Mesothelial cell of epicardium (in vitro differentiated cells): ENCODE data around the gene FBXO41. TPM values are rescaled to one million over a fixed set of nuclear protein-coding genes. Genes with fewer than 3 reads are reported as not detected.

Experiments used
- DNase-seq, 2 experiments: peaks; one replicate each; pipeline ENCODE4 v3.0.0; 2021; ENCODE audit warnings: low spot score in 2 of 2; ENCODE audit not compliant: unreplicated experiment in 2 of 2
- H3K27ac Mint-ChIP-seq: 2 replicates; pipeline ENCODE4 v1.8.0; 2021; ENCODE audit warnings: mixed read lengths
- H3K27me3 Mint-ChIP-seq: 2 replicates; pipeline ENCODE4 v1.8.0; 2021; ENCODE audit warnings: low read depth, mixed read lengths
- H3K36me3 Mint-ChIP-seq: 2 replicates; pipeline ENCODE4 v1.8.0; 2021; ENCODE audit warnings: mixed read lengths
- H3K4me1 Mint-ChIP-seq: 2 replicates; pipeline ENCODE4 v1.8.0; 2021; ENCODE audit warnings: mixed read lengths
- H3K4me3 Mint-ChIP-seq: 2 replicates; pipeline ENCODE4 v1.8.0; 2021; ENCODE audit warnings: mild to moderate bottlenecking, moderate library complexity, mixed read lengths
- H3K9me3 Mint-ChIP-seq: 2 replicates; pipeline ENCODE4 v1.8.0; 2021; ENCODE audit warnings: mixed read lengths
- CTCF ChIP-seq: fragments of 200-600 bp; sonication (generic); IDR thresholded peaks from one replicate; pipeline ENCODE4 v1.5.0; 2021; ENCODE audit warnings: antibody characterized with exemption; ENCODE audit not compliant: unreplicated experiment
- total RNA-seq: library from RNA; stranded (reverse); gene quantifications from 3 replicates; pipeline ENCODE4 v1.2.1, GENCODE V29; 2021

Gene FBXO41
- total RNA-seq, 1 donor from 2014 or later = 8.1 TPM

GRCh38 chr2:73214120-73215035 lies 69.9 kb downstream of the FBXO41 start, which contains the start of gene SMYD5:
SMYD5 (plus strand) TSS chr2:73214245; CDS start chr2:73214267, 22 bp downstream.
- Mint-ChIP-seq H3K9me3 (no peaks in the 10 kb centered on the region), H3K27ac (peak within 1 kb of the TSS; percentile 95), H3K4me1 (peaks cover 21% of the 10 kb centered on the region), H3K36me3 (no peaks in the 10 kb centered on the region), H3K4me3 (peak within 1 kb of the TSS; percentile 89), H3K27me3 (peaks cover 11% of the 10 kb centered on the region)
- DNase-seq = peak; percentile 70 to 84
- no peak for TF ChIP-seq CTCF

GRCh38 chr2:73212448-73213176 lies 71.7 kb downstream of the FBXO41 start:
- H3K27me3 Mint-ChIP-seq = peaks cover 24% of the 10 kb centered on the region
- H3K9me3 Mint-ChIP-seq = no peaks in the 10 kb centered on the region
- TF ChIP-seq CTCF = peak; percentile 94
- peaks cover 21% of the 10 kb centered on the region for H3K4me1 Mint-ChIP-seq
- DNase-seq = peak; percentile 31 to 78
- no peak overlapping the region for H3K27ac Mint-ChIP-seq
- no peaks in the 10 kb centered on the region for H3K36me3 Mint-ChIP-seq
- H3K4me3 Mint-ChIP-seq = peak overlapping the region; percentile 89

- H3K4me1 Mint-ChIP-seq = peaks cover 21% of the 10 kb centered on the region
- H3K27me3 Mint-ChIP-seq = peaks cover 28% of the 10 kb centered on the region
- no peaks in the 10 kb centered on the region for H3K36me3 Mint-ChIP-seq
- H3K9me3 Mint-ChIP-seq = no peaks in the 10 kb centered on the region
- H3K27ac Mint-ChIP-seq = no peak overlapping the region
- no peak for TF ChIP-seq CTCF
- H3K4me3 Mint-ChIP-seq = no peak overlapping the region
- DNase-seq = no peak
These were observed 72.2 kb downstream of the FBXO41 start for GRCh38 chr2:73212098-73212447.

- Mint-ChIP-seq H3K4me1 (peaks cover 19% of the 10 kb centered on the region), H3K4me3 (no peak overlapping the region), H3K9me3 (no peaks in the 10 kb centered on the region), H3K36me3 (no peaks in the 10 kb centered on the region), H3K27me3 (peaks cover 40% of the 10 kb centered on the region), H3K27ac (no peak overlapping the region)
- DNase-seq = no peak
- TF ChIP-seq CTCF = no peak
These were observed 73.6 kb downstream of the FBXO41 start for GRCh38 chr2:73210696-73211095.

- Mint-ChIP-seq H3K4me1 (peaks cover 12% of the 10 kb centered on the region), H3K27me3 (peaks cover 47% of the 10 kb centered on the region), H3K27ac (no peak overlapping the region), H3K9me3 (no peaks in the 10 kb centered on the region), H3K4me3 (no peak overlapping the region), H3K36me3 (no peaks in the 10 kb centered on the region)
- DNase-seq = no peak
- no peak for TF ChIP-seq CTCF
These were observed 74.3 kb downstream of the FBXO41 start for GRCh38 chr2:73210019-73210418.
